HG02623 (cell line): ENCODE measurements around the gene ATAT1.
"Not testable (repeated sequence)": the region's sequence is repeated elsewhere in the genome, so short reads cannot be mapped to it uniquely, and the experiment has no call there.

Experiments used
- ATAC-seq: cut with Tn5 transposase; IDR thresholded peaks from one replicate; pipeline ENCODE4 v1.9.1; 2021; ENCODE audit warnings: moderate library complexity; ENCODE audit not compliant: unreplicated experiment

Gene ATAT1

GRCh38 chr6:30626484-30627366, at the start of gene ATAT1:
TSS of gene ATAT1 (plus strand) at chr6:30626874.
- peak; percentile 60 for ATAC-seq

- ATAC-seq, result no peak
Measured at GRCh38 chr6:30578051-30578450, 48.6 kb upstream of the ATAT1 start.

DNA sequence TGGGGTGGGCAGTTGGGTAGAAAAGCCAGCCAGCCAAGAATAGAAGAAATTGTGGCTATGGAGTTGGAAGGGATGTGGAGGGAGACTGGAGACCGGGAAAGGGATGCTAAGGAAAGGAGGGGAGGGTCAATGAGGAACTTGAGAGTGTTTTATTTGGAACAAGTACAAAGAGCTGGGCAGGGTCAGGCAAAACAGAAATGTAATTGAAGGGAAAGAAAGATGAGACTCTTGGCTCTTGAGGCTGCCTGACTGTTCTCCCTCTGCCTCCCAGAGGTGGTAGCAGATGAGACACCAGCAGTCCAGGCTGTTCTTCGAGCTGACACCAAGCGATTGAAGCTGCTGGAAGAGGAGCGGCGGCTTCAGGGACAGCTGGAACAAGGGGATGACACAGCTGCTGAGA, 42.8 kb upstream of the ATAT1 start:
- ATAC-seq, result no peak

GRCh38 chr6:30589754-30590358, 36.8 kb upstream of the ATAT1 start:
- no peak for ATAC-seq

- ATAC-seq, result no peak
Measured at GRCh38 chr6:30590509-30590908, 36.2 kb upstream of the ATAT1 start.

- ATAC-seq, result no peak
Measured at GRCh38 chr6:30591008-30591407, 35.7 kb upstream of the ATAT1 start.

- ATAC-seq, result no peak
Measured at GRCh38 chr6:30592287-30592686, 34.4 kb upstream of the ATAT1 start.

DNA sequence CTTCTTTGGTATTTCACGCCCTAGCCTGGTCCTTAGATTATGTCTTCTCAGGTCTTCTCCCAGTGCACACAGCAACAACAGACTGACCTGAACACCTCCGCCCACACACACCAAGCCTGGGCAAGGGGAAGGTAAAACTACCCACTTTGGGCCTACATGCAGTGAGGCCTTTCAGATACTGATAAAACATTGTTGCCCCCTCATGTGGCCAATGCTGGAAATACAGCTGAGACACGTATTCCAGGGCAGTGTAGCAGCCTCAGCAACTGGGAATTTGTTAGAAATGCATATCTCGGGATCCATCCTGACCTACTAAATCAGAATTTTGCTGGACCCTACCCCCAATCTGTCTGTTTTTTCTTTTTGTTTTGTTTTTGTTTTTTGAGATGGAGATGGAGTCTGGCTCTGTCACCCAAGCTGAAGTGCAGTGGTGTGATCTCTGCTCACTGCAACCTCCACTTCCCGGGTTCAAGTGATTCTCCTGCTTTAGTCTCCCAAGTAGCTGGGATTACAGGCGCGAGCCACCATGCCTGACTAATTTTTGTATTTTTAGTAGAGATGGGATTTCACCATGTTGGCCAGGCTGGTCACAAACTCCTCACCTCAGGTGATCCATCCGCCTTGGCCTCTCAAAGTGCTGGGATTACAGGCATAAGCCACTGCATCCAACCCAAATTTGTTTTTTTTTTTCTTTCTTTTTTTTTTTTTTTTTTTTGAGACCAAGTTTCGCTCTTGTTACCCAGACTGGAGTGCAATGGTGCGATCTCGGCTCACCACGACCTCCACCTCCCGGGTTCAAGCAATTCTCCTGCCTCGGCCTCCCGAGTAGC, 29.1 kb upstream of the ATAT1 start:
- not testable (repeated sequence) for ATAC-seq

DNA sequence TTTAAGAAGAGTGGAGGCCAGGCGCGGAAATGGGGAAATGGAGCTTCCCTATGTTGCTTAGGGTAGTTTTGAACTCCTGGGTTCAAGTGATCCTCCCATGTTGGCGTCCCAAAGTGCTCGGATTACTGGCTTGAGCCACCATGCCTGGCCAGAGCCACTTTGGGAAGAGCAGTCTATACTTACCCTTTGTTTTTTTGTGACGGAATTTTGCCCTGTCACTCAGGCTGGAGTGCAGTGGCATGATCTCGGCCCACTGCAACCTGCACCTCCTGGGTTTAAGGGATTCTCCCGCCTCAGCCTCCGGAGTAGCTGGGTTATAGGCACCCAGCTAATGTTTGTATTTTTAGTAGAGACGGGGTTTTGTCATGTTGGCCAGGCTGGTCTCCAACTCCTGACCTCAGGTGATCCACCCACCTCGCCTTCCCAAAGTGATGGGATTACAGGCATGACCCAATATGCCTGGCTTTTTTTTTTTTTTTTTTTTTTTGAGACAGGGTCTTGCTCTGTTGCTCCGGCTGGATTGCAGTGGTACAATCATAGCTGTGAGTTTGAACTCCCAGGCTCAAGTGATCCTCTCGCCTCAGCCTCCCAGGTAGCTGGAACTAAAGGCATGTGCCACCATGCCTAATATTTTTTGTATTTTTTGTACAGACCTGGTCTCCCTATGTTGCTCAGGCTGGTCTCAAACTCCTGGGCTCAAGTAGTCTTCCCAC, 27.6 kb upstream of the ATAT1 start:
- no peak for ATAC-seq

- ATAC-seq, result no peak
Measured at GRCh38 chr6:30599625-30600324, 26.9 kb upstream of the ATAT1 start.

- no peak for ATAC-seq
Measured at GRCh38 chr6:30600451-30600961, 26.2 kb upstream of the ATAT1 start.

- no peak for ATAC-seq
Measured at GRCh38 chr6:30601436-30601814, 25.2 kb upstream of the ATAT1 start.

- no peak for ATAC-seq
Measured at GRCh38 chr6:30601815-30602641, 24.6 kb upstream of the ATAT1 start.

DNA sequence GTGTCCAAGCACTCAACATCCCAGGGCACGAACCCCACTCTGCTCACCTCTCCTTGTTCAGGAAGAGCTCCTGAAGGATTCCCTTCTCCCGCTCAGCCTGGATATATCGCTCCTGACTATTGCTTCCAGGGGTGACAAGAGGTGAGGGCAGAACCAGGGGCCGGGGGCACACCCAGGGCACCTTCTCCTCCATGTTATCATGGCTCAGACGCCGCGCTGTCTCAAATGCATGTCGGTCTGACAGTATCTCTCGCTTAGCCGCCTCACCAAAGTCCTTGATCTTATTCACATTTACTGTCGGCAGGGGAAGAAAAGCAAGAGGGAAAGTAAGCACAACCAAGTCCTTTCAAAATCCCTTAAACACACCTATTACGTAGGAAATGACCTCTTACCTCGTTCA, 22.7 kb upstream of the ATAT1 start:
- ATAC-seq, result no peak

DNA sequence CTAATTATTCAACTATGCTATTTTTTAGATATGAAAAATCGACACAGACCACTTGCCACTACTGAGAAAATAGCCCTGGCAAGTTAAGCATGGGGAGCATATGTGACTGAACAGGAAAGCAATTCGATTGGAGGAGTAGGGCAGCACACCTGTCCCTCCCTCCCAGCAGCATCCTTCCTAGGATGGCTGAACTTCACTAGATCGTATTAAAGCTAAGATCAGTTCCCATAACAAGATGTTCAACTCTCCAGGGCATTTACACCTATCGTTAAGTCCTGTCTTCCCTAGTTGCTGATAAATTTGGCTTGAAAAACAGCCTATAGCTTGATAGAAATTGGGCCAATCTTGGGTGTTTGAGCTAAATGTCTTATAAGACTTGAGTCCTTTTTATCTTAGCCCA, 16.6 kb upstream of the ATAT1 start:
- no peak for ATAC-seq

DNA sequence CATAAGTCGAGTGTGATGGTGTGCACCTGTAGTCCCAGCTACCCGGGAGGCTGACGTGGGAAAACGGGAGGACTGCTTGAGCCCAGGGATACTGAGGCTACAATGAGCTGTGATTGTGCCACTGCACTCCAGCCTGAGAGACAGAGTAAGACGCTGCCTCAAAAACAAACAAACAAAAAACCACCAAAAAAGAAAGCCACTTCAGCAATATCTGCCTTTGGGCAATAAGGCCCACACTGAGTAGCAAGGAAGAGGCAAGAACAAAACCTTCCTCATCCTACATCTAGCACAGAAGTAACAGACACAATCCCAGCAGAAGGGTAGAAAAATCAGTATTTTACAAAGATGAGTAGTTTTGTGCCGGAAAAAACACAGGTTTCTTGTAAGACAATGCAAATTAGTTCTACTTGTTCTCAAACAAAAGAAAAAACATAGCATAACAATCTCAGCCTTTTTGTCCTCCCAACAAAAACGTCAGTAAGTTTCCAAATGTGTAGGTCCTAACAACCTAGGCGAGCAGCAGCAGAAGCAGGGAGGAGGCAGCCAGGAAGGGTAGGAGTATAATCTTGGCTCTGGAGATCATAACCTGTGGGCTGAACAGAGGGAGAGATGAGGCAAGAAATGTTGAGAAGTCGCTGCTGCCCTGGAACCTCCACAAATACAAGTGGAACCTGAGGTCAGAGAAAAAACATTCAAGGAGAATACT, 15.4 kb upstream of the ATAT1 start:
- ATAC-seq, result no peak

GRCh38 chr6:30611856-30612194, 14.8 kb upstream of the ATAT1 start:
- no peak for ATAC-seq

- ATAC-seq, result no peak
Measured at GRCh38 chr6:30612213-30612612, 14.5 kb upstream of the ATAT1 start.
